Ovary (tissue), 9 donors: ENCODE results near the gene PGLYRP1. TPM values are rescaled to one million over a fixed set of nuclear protein-coding genes. Genes with fewer than 3 reads are reported as not detected.

Experiments
- DNase-seq, 5 donors: peaks; one replicate each; pipeline ENCODE4 v3.0.0-alpha.2; 2019 to 2020
- H3K27ac ChIP-seq, 2 donors: fragments of 200-600 bp; one replicate each; pipeline versions ENCODE4 v1.5.1 to v1.8.0; 2019 to 2022
- H3K27me3 ChIP-seq: fragments of 200-600 bp; one replicate; pipeline ENCODE4 v1.8.0; 2022
- H3K36me3 ChIP-seq: fragments of 200-600 bp; sonication (generic); one replicate; pipeline ENCODE4 v1.5.1; 2019
- H3K4me1 ChIP-seq: one replicate; pipeline ENCODE4 v1.8.1; 2013; ENCODE audit warnings: mild to moderate bottlenecking, moderate library complexity; ENCODE audit not compliant: insufficient read depth
- H3K4me3 ChIP-seq: fragments of 200-600 bp; sonication (generic); one replicate; pipeline ENCODE4 v1.5.1; 2017
- H3K9me3 ChIP-seq, 2 donors: fragments of 200-600 bp in 1 of 2; sonication (generic) in 1 of 2; one replicate each; pipeline versions ENCODE4 v1.5.1 to v1.8.1; 2013 to 2019; ENCODE audit warnings: mild to moderate bottlenecking in 1 of 2, moderate library complexity in 1 of 2
- CTCF ChIP-seq, 3 donors: fragments of 450-650 bp in 2 of 3; fragments of 200-600 bp in 1 of 3; IDR thresholded peaks; one replicate each; pipeline versions ENCODE4 v1.5.1 to v1.8.0; 2016 to 2022; ENCODE audit warnings: antibody characterized with exemption in 3 of 3, mild to moderate bottlenecking in 1 of 3
- EP300 ChIP-seq: sonication (generic); formaldehyde crosslinking; IDR thresholded peaks from one replicate; pipeline ENCODE4 v1.6.1; 2017; ENCODE audit warnings: antibody characterized with exemption
- POLR2A ChIP-seq: fragments of 450-650 bp; IDR thresholded peaks from one replicate; pipeline ENCODE4 v1.6.1; 2017; ENCODE audit warnings: antibody characterized with exemption, mild to moderate bottlenecking, moderate library complexity
- WGBS, 3 donors: extraction: QIAGEN DNeasy Blood & Tissue Kit in 1 of 3; methylation state at CpG; one replicate each; pipeline versions ENCODE4 v1.1.5 to v1.1.7; 2013 to 2017; 5-methylcytosine and 5-hydroxymethylcytosine counted together
- intact Hi-C, 4 donors: fragments of 100-400 bp; cut with DNase I; formaldehyde crosslinking; loops; one replicate each; pipeline versions ENCODE4 v1.11.0 to v1.15.1; 2022 to 2023
- polyA plus RNA-seq, 2 donors: library from polyadenylated mRNA; stranded (reverse); fragments of 200-250 nt in 1 of 2; fragments of 350-450 nt in 1 of 2; fragmentation: Illumina TruSeq in 1 of 2; extraction: RNeasy Lipid Tissue Mini Kit (QIAGEN cat#74804) in 1 of 2; gene quantifications; one replicate each; pipeline ENCODE4 v1.2.3, GENCODE V29; 2013 to 2014
- total RNA-seq, 7 donors: library from RNA; depleted of rRNA in 2 of 7; stranded (reverse); fragments of >200 nt in 2 of 7; fragmentation: NEBNext Ultra II Directional in 3 of 7; extraction: Animal tissue kit (Norgen Biotek cat#: 25700) in 3 of 7; gene quantifications; one replicate each; pipeline versions ENCODE4 v1.1.0 to v1.2.4, GENCODE V29; 2016 to 2023
- donor health status: DM: no; HTN: no; CAD: no; lungs with moderate emphysema.
- donor health status: DM: no; HTN: no; CAD: no.
- donor health status: Bipolar disorder and iron deficiency.
- donor health status: DM: yes; HTN: yes; CAD: no.
- donor health status: DM: no; HTN: no; CAD: no.
- donor health status: DM: yes; HTN: yes; CAD: no.

Gene PGLYRP1
- total and polyA plus RNA-seq, 9 donors, result not detected

GRCh38 chr19:45985321-45985720 lies 37.5 kb downstream of the PGLYRP1 start:
- Histone ChIP-seq H3K9me3 (no peaks in the 10 kb centered on the region), H3K4me3 (no peak overlapping the region), H3K36me3 (no peaks in the 10 kb centered on the region), H3K27me3 (no peaks in the 10 kb centered on the region), H3K4me1 (no peaks in the 10 kb centered on the region), H3K27ac (no peak overlapping the region)
- intact Hi-C loops, result no loop called here
- DNase-seq, result no peak
- TF ChIP-seq POLR2A, result no peak
- no peak for TF ChIP-seq EP300
- no peak for TF ChIP-seq CTCF (IDR thresholded peaks at IDR 0.05)
- WGBS, 3 donors, result 75 to 80% (median 80%) methylated on average over 7 of the region's 7 CpGs

GRCh38 chr19:45981350-45981749 lies 41.5 kb downstream of the PGLYRP1 start:
- no peak overlapping the region for H3K4me3 ChIP-seq
- intact Hi-C loops, result no loop called here
- TF ChIP-seq CTCF (IDR thresholded peaks at IDR 0.05) (no peak), EP300 (no peak), POLR2A (no peak)
- H3K9me3 ChIP-seq, result no peaks in the 10 kb centered on the region
- H3K27ac ChIP-seq, result no peak overlapping the region
- DNase-seq, result no peak
- no peaks in the 10 kb centered on the region for H3K36me3 ChIP-seq
- no peaks in the 10 kb centered on the region for H3K27me3 ChIP-seq
- H3K4me1 ChIP-seq, result no peaks in the 10 kb centered on the region
- WGBS, 3 donors, result 9 to 19% (median 15%) methylated on average over 2 of the region's 2 CpGs

- TF ChIP-seq POLR2A (no peak), CTCF (IDR thresholded peaks at IDR 0.05) (no peak), EP300 (no peak)
- no peak for DNase-seq
- 72 to 78% (median 77%) methylated on average over 7 of the region's 7 CpGs for WGBS, 3 donors
- Histone ChIP-seq H3K9me3 (no peaks in the 10 kb centered on the region), H3K27me3 (no peaks in the 10 kb centered on the region), H3K27ac (no peak overlapping the region), H3K36me3 (no peaks in the 10 kb centered on the region), H3K4me3 (no peak overlapping the region), H3K4me1 (no peaks in the 10 kb centered on the region)
- intact Hi-C loops, result no loop called here
These were observed 44.7 kb downstream of the PGLYRP1 start for GRCh38 chr19:45978156-45978555.

GRCh38 chr19:45976178-45976577 lies 46.7 kb downstream of the PGLYRP1 start:
- Histone ChIP-seq H3K27ac (no peak overlapping the region), H3K4me1 (no peaks in the 10 kb centered on the region), H3K4me3 (no peak overlapping the region), H3K9me3 (no peaks in the 10 kb centered on the region), H3K36me3 (no peaks in the 10 kb centered on the region), H3K27me3 (no peaks in the 10 kb centered on the region)
- no peak for DNase-seq
- WGBS, 3 donors, result 35 to 43% (median 37%) methylated on average over 14 of the region's 14 CpGs
- TF ChIP-seq POLR2A (no peak), EP300 (no peak), CTCF (IDR thresholded peaks at IDR 0.05) (no peak)
- intact Hi-C loops, result no loop called here
